ENCODE results near the gene LURAP1L.

The LURAP1L gene

GRCh38 chr9:12776513-12777055, 1.8 kb downstream of the LURAP1L start:
- Histone ChIP-seq H3K4me3 (ENCODE audit: extremely low read depth, insufficient read depth, low read length, poor library complexity, severe bottlenecking) (peak overlapping the region; percentile 62), H3K36me3 (ENCODE audit: control insufficient read depth, insufficient read depth, low read length) (no peaks in the 10 kb centered on the region), H3K4me1 (ENCODE audit: control insufficient read depth, insufficient read depth, low read length, poor library complexity, severe bottlenecking) (peaks cover 17% of the 10 kb centered on the region), H3K9me3 (ENCODE audit: control insufficient read depth, low read length) (no peaks in the 10 kb centered on the region), H3K27ac (ENCODE audit: low read depth, low read length, severe bottlenecking) (peak overlapping the region; percentile 58)
- 4 to 8% methylated on average over 4 to 5 of the region's 8 CpGs for WGBS, 2 experiments (ENCODE audit: insufficient coverage in 2 of 2)

- Histone ChIP-seq H3K27ac (ENCODE audit: low read depth, low read length, severe bottlenecking) (no peak overlapping the region), H3K4me1 (ENCODE audit: control insufficient read depth, insufficient read depth, low read length, poor library complexity, severe bottlenecking) (peaks cover 9% of the 10 kb centered on the region), H3K4me3 (ENCODE audit: extremely low read depth, insufficient read depth, low read length, poor library complexity, severe bottlenecking) (peak overlapping the region; percentile 62), H3K9me3 (ENCODE audit: control insufficient read depth, low read length) (no peaks in the 10 kb centered on the region), H3K36me3 (ENCODE audit: control insufficient read depth, insufficient read depth, low read length) (no peaks in the 10 kb centered on the region)
- WGBS, 2 experiments (ENCODE audit: insufficient coverage in 2 of 2) = 100% methylated on average over 3 of the region's 7 CpGs; no CpG with 5 or more reads in 1 of the 2 experiments
Observed at GRCh38 chr9:12777121-12778022, 2.6 kb downstream of the LURAP1L start.

DNA sequence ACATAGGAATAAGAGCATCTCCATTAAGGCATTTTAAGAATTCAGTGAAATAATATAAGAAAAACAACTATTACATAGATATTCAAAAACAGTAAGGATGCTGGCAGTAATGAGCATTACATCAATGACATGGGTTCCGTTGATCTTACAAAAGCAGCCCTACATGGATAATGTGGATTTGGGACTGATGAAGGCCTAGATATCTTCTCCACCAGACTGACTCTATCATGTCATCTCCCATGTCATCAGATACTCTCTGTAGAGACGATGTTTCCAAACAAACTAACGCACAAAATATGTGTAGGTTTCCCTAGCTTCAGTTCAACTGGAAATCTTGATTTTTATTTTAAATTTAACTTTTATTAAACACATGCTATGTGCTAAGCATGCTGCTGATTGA, 3.6 kb downstream of the LURAP1L start:
- WGBS, 2 experiments (ENCODE audit: insufficient coverage in 2 of 2) = 100% methylated on average over 1 of the region's 3 CpGs; no CpG with 5 or more reads in 1 of the 2 experiments
- H3K4me3 ChIP-seq (ENCODE audit: extremely low read depth, insufficient read depth, low read length, poor library complexity, severe bottlenecking) = no peak overlapping the region
- peaks cover 7% of the 10 kb centered on the region for H3K9me3 ChIP-seq (ENCODE audit: control insufficient read depth, low read length)
- H3K27ac ChIP-seq (ENCODE audit: low read depth, low read length, severe bottlenecking) = no peak overlapping the region
- H3K4me1 ChIP-seq (ENCODE audit: control insufficient read depth, insufficient read depth, low read length, poor library complexity, severe bottlenecking) = peaks cover 4% of the 10 kb centered on the region
- no peaks in the 10 kb centered on the region for H3K36me3 ChIP-seq (ENCODE audit: control insufficient read depth, insufficient read depth, low read length)

- peaks cover 12% of the 10 kb centered on the region for H3K4me1 ChIP-seq (ENCODE audit: control insufficient read depth, insufficient read depth, low read length, poor library complexity, severe bottlenecking)
- H3K4me3 ChIP-seq (ENCODE audit: extremely low read depth, insufficient read depth, low read length, poor library complexity, severe bottlenecking) = no peak overlapping the region
- WGBS, 2 experiments (ENCODE audit: insufficient coverage in 2 of 2) = 74 to 81% methylated on average over 4 to 8 of the region's 9 CpGs
- peaks cover 8% of the 10 kb centered on the region for H3K9me3 ChIP-seq (ENCODE audit: control insufficient read depth, low read length)
- no peaks in the 10 kb centered on the region for H3K36me3 ChIP-seq (ENCODE audit: control insufficient read depth, insufficient read depth, low read length)
- H3K27ac ChIP-seq (ENCODE audit: low read depth, low read length, severe bottlenecking) = no peak overlapping the region
Observed at GRCh38 chr9:12781226-12781733, 6.5 kb downstream of the LURAP1L start.

- no peak overlapping the region for H3K4me3 ChIP-seq (ENCODE audit: extremely low read depth, insufficient read depth, low read length, poor library complexity, severe bottlenecking)
- no peaks in the 10 kb centered on the region for H3K36me3 ChIP-seq (ENCODE audit: control insufficient read depth, insufficient read depth, low read length)
- WGBS, 2 experiments (ENCODE audit: insufficient coverage in 2 of 2) = 100% methylated on average over 1 of the region's 1 CpG; no CpG with 5 or more reads in 1 of the 2 experiments
Observed at GRCh38 chr9:12783767-12784460, 9.1 kb downstream of the LURAP1L start.

GRCh38 chr9:12784461-12785259, 9.8 kb downstream of the LURAP1L start:
- 71 to 83% methylated on average over 1 to 3 of the region's 6 CpGs for WGBS, 2 experiments (ENCODE audit: insufficient coverage in 2 of 2)
- Histone ChIP-seq H3K4me3 (ENCODE audit: extremely low read depth, insufficient read depth, low read length, poor library complexity, severe bottlenecking) (no peak overlapping the region), H3K36me3 (ENCODE audit: control insufficient read depth, insufficient read depth, low read length) (no peaks in the 10 kb centered on the region), H3K9me3 (ENCODE audit: control insufficient read depth, low read length) (peaks cover 8% of the 10 kb centered on the region), H3K27ac (ENCODE audit: low read depth, low read length, severe bottlenecking) (peak overlapping the region; percentile 66), H3K4me1 (ENCODE audit: control insufficient read depth, insufficient read depth, low read length, poor library complexity, severe bottlenecking) (peaks cover 8% of the 10 kb centered on the region)

More at GRCh38 chr9:12783767-12784460, 9.1 kb downstream of the LURAP1L start:
- H3K9me3 ChIP-seq (ENCODE audit: control insufficient read depth, low read length) = peaks cover 8% of the 10 kb centered on the region
- H3K4me1 ChIP-seq (ENCODE audit: control insufficient read depth, insufficient read depth, low read length, poor library complexity, severe bottlenecking) = peaks cover 8% of the 10 kb centered on the region
- H3K27ac ChIP-seq (ENCODE audit: low read depth, low read length, severe bottlenecking) = peak overlapping the region; percentile 52

DNA sequence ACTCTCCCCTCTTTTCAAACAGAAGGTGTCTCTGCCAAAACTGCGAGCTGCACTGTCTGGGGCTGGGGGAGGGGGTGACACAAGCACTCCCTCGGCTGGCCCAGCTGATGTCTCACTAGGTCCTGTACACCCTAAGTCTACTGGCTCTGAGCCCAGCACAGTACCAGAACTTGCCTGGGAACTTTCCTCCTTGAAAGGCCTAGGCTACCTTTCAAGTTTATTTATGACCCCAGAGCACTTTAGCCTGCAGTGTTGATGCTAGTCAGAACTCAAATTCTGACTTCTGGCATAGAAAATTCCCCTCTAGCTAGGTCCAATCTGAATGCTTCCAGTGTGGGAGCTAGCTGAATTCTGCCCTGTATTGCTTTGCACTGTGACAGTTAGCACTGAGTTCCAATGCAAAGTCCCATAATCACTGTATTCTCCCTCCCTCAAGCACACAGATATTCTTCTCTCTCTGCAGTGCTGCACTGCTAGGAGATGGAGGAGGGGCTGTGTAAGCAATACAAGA, 10.5 kb downstream of the LURAP1L start:
- no peaks in the 10 kb centered on the region for H3K36me3 ChIP-seq (ENCODE audit: control insufficient read depth, insufficient read depth, low read length)
- 83 to 100% methylated on average over 1 of the region's 2 CpGs for WGBS, 2 experiments (ENCODE audit: insufficient coverage in 2 of 2)
- H3K4me1 ChIP-seq (ENCODE audit: control insufficient read depth, insufficient read depth, low read length, poor library complexity, severe bottlenecking) = peaks cover 8% of the 10 kb centered on the region
- H3K27ac ChIP-seq (ENCODE audit: low read depth, low read length, severe bottlenecking) = peak overlapping the region; percentile 66
- no peak overlapping the region for H3K4me3 ChIP-seq (ENCODE audit: extremely low read depth, insufficient read depth, low read length, poor library complexity, severe bottlenecking)
- H3K9me3 ChIP-seq (ENCODE audit: control insufficient read depth, low read length) = peaks cover 8% of the 10 kb centered on the region

DNA sequence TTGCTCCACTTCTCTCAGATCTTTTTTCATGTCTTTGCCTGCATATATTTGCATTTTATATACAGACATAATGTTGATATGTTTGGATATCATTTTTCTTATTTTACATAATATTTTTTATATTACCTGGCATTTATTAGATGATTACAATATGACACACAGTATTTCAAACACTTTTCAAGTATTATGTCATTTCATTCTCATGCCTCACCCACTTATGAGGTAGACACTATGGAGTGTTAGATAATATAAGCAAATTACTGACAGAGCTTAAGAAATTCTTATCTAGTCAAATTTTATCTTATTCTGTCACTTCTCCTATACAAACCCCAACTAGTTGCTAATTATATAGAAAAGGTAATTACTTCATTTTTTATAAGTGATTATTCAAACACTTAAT, 11.1 kb downstream of the LURAP1L start:
- H3K27ac ChIP-seq (ENCODE audit: low read depth, low read length, severe bottlenecking) = no peak overlapping the region
- no peaks in the 10 kb centered on the region for H3K36me3 ChIP-seq (ENCODE audit: control insufficient read depth, insufficient read depth, low read length)
- H3K4me1 ChIP-seq (ENCODE audit: control insufficient read depth, insufficient read depth, low read length, poor library complexity, severe bottlenecking) = peaks cover 8% of the 10 kb centered on the region
- no peak overlapping the region for H3K4me3 ChIP-seq (ENCODE audit: extremely low read depth, insufficient read depth, low read length, poor library complexity, severe bottlenecking)
- H3K9me3 ChIP-seq (ENCODE audit: control insufficient read depth, low read length) = peaks cover 8% of the 10 kb centered on the region

GRCh38 chr9:12790001-12790400, 15.2 kb downstream of the LURAP1L start:
- Histone ChIP-seq H3K36me3 (ENCODE audit: control insufficient read depth, insufficient read depth, low read length) (no peaks in the 10 kb centered on the region), H3K4me1 (ENCODE audit: control insufficient read depth, insufficient read depth, low read length, poor library complexity, severe bottlenecking) (peaks cover 1% of the 10 kb centered on the region), H3K27ac (ENCODE audit: low read depth, low read length, severe bottlenecking) (no peak overlapping the region)

GRCh38 chr9:12790883-12791282, 16.1 kb downstream of the LURAP1L start:
- WGBS, 2 experiments (ENCODE audit: insufficient coverage in 2 of 2) = 95 to 100% methylated on average over 1 to 2 of the region's 3 CpGs
- H3K4me1 ChIP-seq (ENCODE audit: control insufficient read depth, insufficient read depth, low read length, poor library complexity, severe bottlenecking) = no peaks in the 10 kb centered on the region

More at GRCh38 chr9:12790001-12790400, 15.2 kb downstream of the LURAP1L start:
- Histone ChIP-seq H3K4me3 (ENCODE audit: extremely low read depth, insufficient read depth, low read length, poor library complexity, severe bottlenecking) (no peak overlapping the region), H3K9me3 (ENCODE audit: control insufficient read depth, low read length) (no peaks in the 10 kb centered on the region)

More at GRCh38 chr9:12790883-12791282, 16.1 kb downstream of the LURAP1L start:
- Histone ChIP-seq H3K9me3 (ENCODE audit: control insufficient read depth, low read length) (no peaks in the 10 kb centered on the region), H3K4me3 (ENCODE audit: extremely low read depth, insufficient read depth, low read length, poor library complexity, severe bottlenecking) (no peak overlapping the region), H3K27ac (ENCODE audit: low read depth, low read length, severe bottlenecking) (no peak overlapping the region), H3K36me3 (ENCODE audit: control insufficient read depth, insufficient read depth, low read length) (no peaks in the 10 kb centered on the region)

Data from mesodermal cell (in vitro differentiated cells).